Measurements from ENCODE around the gene PLD6. TPM values are rescaled to one million over a fixed set of nuclear protein-coding genes. Genes with fewer than 3 reads are reported as not detected.
A peak's percentile ranks its signal among the peaks of the same experiment; 100 is the strongest.

The PLD6 gene
- total RNA-seq, 1 donor: 4.3 TPM

DNA sequence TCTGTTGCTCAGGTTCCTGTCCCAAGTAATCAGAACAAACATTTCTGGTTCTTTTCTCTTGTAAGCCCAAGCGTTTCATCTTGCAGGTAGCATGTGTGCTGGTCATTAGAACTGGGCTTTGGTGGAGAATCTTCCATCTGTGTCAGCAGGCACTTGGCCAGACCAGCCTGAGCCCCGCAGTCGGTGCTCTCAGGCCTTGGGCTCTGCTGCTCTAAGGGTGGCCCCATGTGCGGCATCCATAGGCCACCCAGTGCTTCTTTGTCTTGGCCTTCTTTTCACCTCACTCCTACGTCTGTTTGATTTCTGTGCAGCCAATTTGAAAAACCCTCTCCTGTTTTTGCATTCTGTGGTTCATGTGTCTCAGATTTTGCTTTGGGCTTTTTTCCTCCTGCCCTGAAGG, 51.6 kb downstream of the PLD6 start:
- DNase-seq (ENCODE audit: low read depth): no peak
- H3K4me3 ChIP-seq (ENCODE audit: low read depth, low read length): no peak overlapping the region
- TF ChIP-seq, protein P1, sequence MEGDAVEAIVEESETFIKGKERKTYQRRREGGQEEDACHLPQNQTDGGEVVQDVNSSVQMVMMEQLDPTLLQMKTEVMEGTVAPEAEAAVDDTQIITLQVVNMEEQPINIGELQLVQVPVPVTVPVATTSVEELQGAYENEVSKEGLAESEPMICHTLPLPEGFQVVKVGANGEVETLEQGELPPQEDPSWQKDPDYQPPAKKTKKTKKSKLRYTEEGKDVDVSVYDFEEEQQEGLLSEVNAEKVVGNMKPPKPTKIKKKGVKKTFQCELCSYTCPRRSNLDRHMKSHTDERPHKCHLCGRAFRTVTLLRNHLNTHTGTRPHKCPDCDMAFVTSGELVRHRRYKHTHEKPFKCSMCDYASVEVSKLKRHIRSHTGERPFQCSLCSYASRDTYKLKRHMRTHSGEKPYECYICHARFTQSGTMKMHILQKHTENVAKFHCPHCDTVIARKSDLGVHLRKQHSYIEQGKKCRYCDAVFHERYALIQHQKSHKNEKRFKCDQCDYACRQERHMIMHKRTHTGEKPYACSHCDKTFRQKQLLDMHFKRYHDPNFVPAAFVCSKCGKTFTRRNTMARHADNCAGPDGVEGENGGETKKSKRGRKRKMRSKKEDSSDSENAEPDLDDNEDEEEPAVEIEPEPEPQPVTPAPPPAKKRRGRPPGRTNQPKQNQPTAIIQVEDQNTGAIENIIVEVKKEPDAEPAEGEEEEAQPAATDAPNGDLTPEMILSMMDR (IDR thresholded peaks at IDR 0.05; ENCODE audit: insufficient read depth, low read length): no peak

GRCh38 chr17:17153709-17154108, 52.4 kb downstream of the PLD6 start:
- no peak overlapping the region for H3K4me3 ChIP-seq (ENCODE audit: low read depth, low read length)
- no peak for DNase-seq (ENCODE audit: low read depth)
- TF ChIP-seq, protein P1 (IDR thresholded peaks at IDR 0.05; ENCODE audit: insufficient read depth, low read length): no peak

GRCh38 chr17:17153071-17153470, 53.1 kb downstream of the PLD6 start:
- TF ChIP-seq, protein P1 (IDR thresholded peaks at IDR 0.05; ENCODE audit: insufficient read depth, low read length): no peak
- no peak overlapping the region for H3K4me3 ChIP-seq (ENCODE audit: low read depth, low read length)
- no peak for DNase-seq (ENCODE audit: low read depth)

DNA sequence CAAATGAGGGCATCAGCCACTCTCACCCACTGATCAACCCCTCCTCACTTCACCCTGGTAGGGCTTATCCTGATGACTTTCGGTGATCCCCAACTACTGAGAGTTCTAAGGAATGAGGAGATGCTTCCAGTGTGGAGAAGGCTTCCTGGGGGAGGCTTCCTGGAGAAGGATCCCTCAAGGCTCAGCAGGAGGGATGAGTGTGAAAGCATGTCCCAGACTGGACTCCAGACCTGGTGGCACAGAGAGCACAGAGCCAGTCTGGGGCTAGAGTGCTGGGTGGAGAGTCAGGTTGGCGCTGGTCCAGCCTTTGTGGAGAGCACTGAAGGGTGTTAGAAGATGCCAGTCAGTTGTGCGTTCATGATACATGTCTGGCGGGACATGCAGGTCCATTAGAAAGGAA, 53.7 kb downstream of the PLD6 start:
- H3K4me3 ChIP-seq (ENCODE audit: low read depth, low read length): no peak overlapping the region
- TF ChIP-seq, protein P1 (IDR thresholded peaks at IDR 0.05; ENCODE audit: insufficient read depth, low read length): no peak
- DNase-seq (ENCODE audit: low read depth): no peak

DNA sequence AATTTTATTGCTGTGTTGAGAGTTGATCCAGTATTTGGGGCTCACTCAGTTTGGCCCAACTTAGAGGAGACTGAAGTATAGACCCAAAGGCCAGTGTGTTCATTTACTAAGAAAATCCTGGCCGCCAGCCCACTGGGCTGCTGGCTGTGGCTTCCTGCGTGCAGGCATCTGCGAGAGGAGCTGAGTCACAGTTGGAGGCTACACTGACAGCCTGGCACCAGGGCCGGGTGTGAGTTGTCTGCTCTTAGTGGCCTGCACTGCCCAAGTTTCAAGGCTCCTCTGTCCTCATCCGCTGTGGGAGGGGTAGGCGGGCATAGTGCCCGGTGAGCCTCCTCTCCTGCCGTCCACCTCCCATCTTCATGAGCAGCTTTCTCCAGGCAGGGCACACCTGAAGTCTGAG, 54.2 kb downstream of the PLD6 start:
- H3K4me3 ChIP-seq (ENCODE audit: low read depth, low read length): no peak overlapping the region
- TF ChIP-seq, protein P1 (IDR thresholded peaks at IDR 0.05; ENCODE audit: insufficient read depth, low read length): no peak
- DNase-seq (ENCODE audit: low read depth): peak; percentile 95

GRCh38 chr17:17151541-17151940, 54.6 kb downstream of the PLD6 start:
- TF ChIP-seq, protein P1 (IDR thresholded peaks at IDR 0.05; ENCODE audit: insufficient read depth, low read length): no peak
- DNase-seq (ENCODE audit: low read depth): peak; percentile 75
- no peak overlapping the region for H3K4me3 ChIP-seq (ENCODE audit: low read depth, low read length)

- DNase-seq (ENCODE audit: low read depth): peak; percentile 78
- TF ChIP-seq, protein P1 (IDR thresholded peaks at IDR 0.05; ENCODE audit: insufficient read depth, low read length): no peak
- H3K4me3 ChIP-seq (ENCODE audit: low read depth, low read length): no peak overlapping the region
These were observed 55.1 kb downstream of the PLD6 start for GRCh38 chr17:17151055-17151454.

All from fibroblast of the aortic adventitia (primary cell).